Measurements from ENCODE around the gene FANCF.

FANCF gene

GRCh38 chr11:22624742-22625447 is 728 bp downstream of the FANCF start:
- H3K4me3 ChIP-seq (ENCODE audit: low read depth, low read length): peak overlapping the region; percentile 96
- TF ChIP-seq CTCF (IDR thresholded peaks at IDR 0.05; ENCODE audit: borderline replicate concordance, insufficient read depth, low read depth, low read length): peak; percentile 69

GRCh38 chr11:22617868-22618267 is 7.8 kb downstream of the FANCF start:
- no peak overlapping the region for H3K4me3 ChIP-seq (ENCODE audit: low read depth, low read length)
- TF ChIP-seq CTCF (IDR thresholded peaks at IDR 0.05; ENCODE audit: borderline replicate concordance, insufficient read depth, low read depth, low read length): no peak

DNA sequence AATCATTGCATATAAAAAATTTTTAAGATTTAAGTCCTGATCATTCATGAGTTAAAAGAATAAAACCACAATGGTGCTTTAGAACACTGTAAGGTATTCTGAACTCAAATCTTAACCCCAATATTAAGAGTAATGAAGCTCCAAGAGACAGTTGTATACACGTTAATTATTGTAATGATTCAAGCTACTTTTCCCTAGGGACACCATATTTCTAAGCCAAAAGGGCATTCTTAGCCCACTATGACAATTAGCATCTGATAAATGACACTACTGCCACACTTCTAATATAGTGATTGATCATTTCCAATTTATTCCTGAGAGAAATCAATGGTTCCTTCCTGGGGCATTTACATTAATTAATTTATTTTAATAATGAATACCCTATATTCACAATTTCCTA is 21.7 kb downstream of the FANCF start:
- no peak for TF ChIP-seq CTCF (IDR thresholded peaks at IDR 0.05; ENCODE audit: borderline replicate concordance, insufficient read depth, low read depth, low read length)
- H3K4me3 ChIP-seq (ENCODE audit: low read depth, low read length): no peak overlapping the region

DNA sequence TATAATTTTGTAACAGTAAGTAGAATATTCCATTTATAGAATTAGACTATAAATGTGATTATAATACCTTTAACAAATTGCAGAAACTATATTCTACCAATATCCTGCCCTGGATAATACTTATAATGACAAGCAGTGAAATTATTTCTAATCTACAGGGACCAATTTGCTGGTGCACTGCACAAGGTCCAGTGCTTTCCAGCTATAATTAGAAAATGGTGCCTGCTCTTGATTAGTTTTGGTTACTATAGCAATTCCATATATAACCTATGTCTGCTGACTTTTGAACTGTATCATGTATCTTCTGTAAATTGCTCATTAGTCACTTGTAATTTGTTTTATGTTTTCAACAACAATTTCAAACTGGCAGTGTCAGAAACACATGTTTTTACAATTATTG is 23.1 kb downstream of the FANCF start:
- no peak overlapping the region for H3K4me3 ChIP-seq (ENCODE audit: low read depth, low read length)
- no peak for TF ChIP-seq CTCF (IDR thresholded peaks at IDR 0.05; ENCODE audit: borderline replicate concordance, insufficient read depth, low read depth, low read length)

GRCh38 chr11:22599458-22599857 is 26.2 kb downstream of the FANCF start:
- TF ChIP-seq CTCF (IDR thresholded peaks at IDR 0.05; ENCODE audit: borderline replicate concordance, insufficient read depth, low read depth, low read length): no peak
- no peak overlapping the region for H3K4me3 ChIP-seq (ENCODE audit: low read depth, low read length)

- H3K4me3 ChIP-seq (ENCODE audit: low read depth, low read length): no peak overlapping the region
- TF ChIP-seq CTCF (IDR thresholded peaks at IDR 0.05; ENCODE audit: borderline replicate concordance, insufficient read depth, low read depth, low read length): no peak
Observed at GRCh38 chr11:22597062-22597461, 28.6 kb downstream of the FANCF start.

DNA sequence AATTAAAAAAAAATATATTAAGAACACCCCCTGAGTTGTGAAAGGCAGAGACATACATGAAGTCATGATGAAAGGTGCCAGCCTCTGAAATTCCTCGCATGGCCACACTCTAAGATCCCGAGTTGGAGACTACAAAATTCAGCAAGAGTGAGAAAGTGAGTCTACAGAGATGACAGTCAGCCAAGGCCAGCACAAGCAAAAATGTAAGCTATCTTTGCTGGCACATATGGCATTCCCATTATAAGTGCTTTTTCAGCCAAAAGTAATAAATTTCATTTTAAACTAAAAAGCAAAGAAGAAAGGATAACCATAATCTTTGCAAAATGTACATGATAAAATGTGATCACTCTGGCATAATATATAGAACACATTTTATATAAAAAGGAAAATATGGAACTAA is 40.6 kb downstream of the FANCF start:
- no peak for TF ChIP-seq CTCF (IDR thresholded peaks at IDR 0.05; ENCODE audit: borderline replicate concordance, insufficient read depth, low read depth, low read length)
- H3K4me3 ChIP-seq (ENCODE audit: low read depth, low read length): no peak overlapping the region

Data from GM12875 (cell line).